Heart left ventricle (tissue), 16 donors: Measurements from ENCODE around the gene UGT2A1. TPM values are rescaled to one million over a fixed set of nuclear protein-coding genes. Genes with fewer than 3 reads are reported as not detected.

Experiments used
- ATAC-seq, 4 donors: fragments of 200-7000 bp; cut with Tn5 transposase; one replicate each; pipeline ENCODE4 v1.9.1; 2020 to 2022; ENCODE audit warnings: moderate library complexity in 4 of 4, mild to moderate bottlenecking in 3 of 4, moderate number of reproducible peaks in 1 of 4
- DNase-seq, 5 donors: peaks; one replicate each; pipeline ENCODE4 v3.0.0-alpha.2; 2020
- H3K27ac ChIP-seq, 12 donors: fragments of 200-600 bp; sonication (generic) in 4 of 12; one replicate each; pipeline versions ENCODE4 v1.5.0 to v1.8.0; 2016 to 2022; ENCODE audit warnings: mild to moderate bottlenecking in 2 of 12
- H3K27me3 ChIP-seq, 9 donors: fragments of 200-600 bp; sonication (generic) in 2 of 9; one replicate each; pipeline versions ENCODE4 v1.5.1 to v1.8.0; 2016 to 2022; ENCODE audit warnings: mild to moderate bottlenecking in 3 of 9
- H3K36me3 ChIP-seq, 9 donors: fragments of 200-600 bp; sonication (generic) in 2 of 9; one replicate each; pipeline versions ENCODE4 v1.5.0 to v1.8.0; 2018 to 2022; ENCODE audit warnings: mild to moderate bottlenecking in 2 of 9
- H3K4me1 ChIP-seq, 12 donors: fragments of 200-600 bp; sonication (generic) in 4 of 12; one replicate each; pipeline versions ENCODE4 v1.5.0 to v1.8.0; 2016 to 2022; ENCODE audit warnings: mild to moderate bottlenecking in 3 of 12
- H3K4me3 ChIP-seq, 12 donors: fragments of 200-600 bp; sonication (generic) in 4 of 12; one replicate each; pipeline versions ENCODE4 v1.5.0 to v1.8.0; 2017 to 2022; ENCODE audit warnings: mild to moderate bottlenecking in 9 of 12, moderate library complexity in 4 of 12
- H3K9me3 ChIP-seq, 12 donors: fragments of 200-600 bp; sonication (generic) in 4 of 12; one replicate each; pipeline versions ENCODE4 v1.5.0 to v1.8.0; 2016 to 2022; ENCODE audit warnings: mild to moderate bottlenecking in 1 of 12
- CTCF ChIP-seq, 12 donors: fragments of 200-600 bp; sonication (generic) in 4 of 12; IDR thresholded peaks; one replicate each; pipeline versions ENCODE4 v1.5.0 to v1.8.0; 2018 to 2022; ENCODE audit warnings: antibody characterized with exemption in 12 of 12, mild to moderate bottlenecking in 5 of 12
- POLR2A ChIP-seq, 2 donors: fragments of 450-650 bp; IDR thresholded peaks; one replicate each; pipeline ENCODE4 v1.6.1; 2017; ENCODE audit warnings: antibody characterized with exemption in 2 of 2, mild to moderate bottlenecking in 2 of 2, moderate library complexity in 2 of 2
- WGBS, 4 donors: extraction: QIAGEN DNeasy Blood & Tissue Kit in 2 of 4; methylation state at CpG; one replicate each; pipeline versions ENCODE4 v1.1.5 to v1.1.7; 2013 to 2018; 5-methylcytosine and 5-hydroxymethylcytosine counted together
- intact Hi-C, 10 donors: fragments of 100-400 bp; cut with DNase I; formaldehyde crosslinking; loops; one replicate each; pipeline versions ENCODE4 v1.11.1 to v1.14.2; 2022
- polyA plus RNA-seq, 2 donors: library from polyadenylated mRNA; stranded (reverse); fragments of 200-250 nt; gene quantifications; one replicate each; pipeline ENCODE4 v1.2.3, GENCODE V29; 2013
- total RNA-seq, 9 donors: library from RNA; depleted of rRNA in 2 of 9; stranded (reverse); fragments of >200 nt in 2 of 9; fragmentation: NEBNext Ultra II Directional in 3 of 9; extraction: Animal tissue kit (Norgen Biotek cat#: 25700) in 3 of 9; gene quantifications; one replicate each; pipeline versions ENCODE4 v1.1.0 to v1.2.4, GENCODE V29; 2016 to 2023
- donor health status: ischemic (EF 13 %, LVEDD 7.1; RV severe dilation, severe dysfunction).
- donor health status: healthy with polysubstance abuse.
- donor health status: DM: no; HTN: yes; CAD: no.
- donor health status: DM: no; HTN: no; CAD: no.
- donor health status: ischemic (EF 25% LVEDD 6.9; RV normal size, moderate dysfunction).
- donor health status: ischemic (EF 25% LVEDD 5.7; RV mildly dilated, moderate dysfunction).
- donor health status: healthy.
- donor health status: DM: yes; HTN: yes; CAD: no.
- donor health status: ischemic (EF 35%, LVEDD 5.7; RV mildly dilated, moderate dysfunction).
- donor health status: nonischemic (EF 11% LVEDD 7.7; RV severe dilation, severe dysfunction).
- donor health status: DM: yes; HTN: yes; CAD: no.
- donor health status: PGD.
- donor health status: ischemic (EF 29% LVEDD 5.4; RV normal size, mild dysfunction).
- donor health status: nonischemic (EF 23%, LVEDD 6.1; RV moderate dilation, normal function).

UGT2A1 gene
- total and polyA plus RNA-seq, 11 donors: not detected

GRCh38 chr4:69649207-69649606, 3.8 kb downstream of the UGT2A1 start:
- Histone ChIP-seq H3K4me1 (no peaks in the 10 kb centered on the region), H3K27me3 (no peaks in the 10 kb centered on the region), H3K9me3 (no peaks in the 10 kb centered on the region), H3K4me3 (no peak overlapping the region), H3K36me3 (no peaks in the 10 kb centered on the region), H3K27ac (no peak overlapping the region)
- intact Hi-C loops: no loop called here
- no peak for DNase-seq
- no peak for ATAC-seq
- 18 to 31% (median 24%) methylated on average over 1 of the region's 1 CpG for WGBS, 4 donors
- no peak for TF ChIP-seq CTCF (IDR thresholded peaks at IDR 0.05)
- no peak for TF ChIP-seq POLR2A (IDR thresholded peaks at IDR 0.05)

- intact Hi-C loops: no loop called here
Observed at GRCh38 chr4:69642961-69643360, 10.1 kb downstream of the UGT2A1 start.

GRCh38 chr4:69640289-69640688, 12.8 kb downstream of the UGT2A1 start:
- TF ChIP-seq CTCF (IDR thresholded peaks at IDR 0.05) (no peak), POLR2A (IDR thresholded peaks at IDR 0.05) (no peak)
- no peaks in the 10 kb centered on the region for H3K27me3 ChIP-seq
- no peaks in the 10 kb centered on the region for H3K36me3 ChIP-seq
- ATAC-seq (no peak), DNase-seq (no peak)
- no peak overlapping the region for H3K4me3 ChIP-seq
- H3K9me3 ChIP-seq: no peaks in the 10 kb centered on the region
- H3K4me1 ChIP-seq: no peaks in the 10 kb centered on the region
- WGBS, 4 donors: 70 to 97% (median 81%) methylated on average over 2 of the region's 2 CpGs
- no peak overlapping the region for H3K27ac ChIP-seq
- intact Hi-C loops: no loop called here

More at GRCh38 chr4:69642961-69643360, 10.1 kb downstream of the UGT2A1 start:
- Histone ChIP-seq H3K27ac (no peak overlapping the region), H3K36me3 (no peaks in the 10 kb centered on the region), H3K4me1 (no peaks in the 10 kb centered on the region), H3K27me3 (no peaks in the 10 kb centered on the region), H3K9me3 (no peaks in the 10 kb centered on the region), H3K4me3 (no peak overlapping the region)
- DNase-seq: no peak
- ATAC-seq: no peak
- WGBS, 4 donors: 66 to 81% (median 78%) methylated on average over 2 of the region's 2 CpGs
- TF ChIP-seq POLR2A (IDR thresholded peaks at IDR 0.05): no peak
- no peak for TF ChIP-seq CTCF (IDR thresholded peaks at IDR 0.05)

- WGBS, 4 donors: 87 to 93% (median 90%) methylated on average over 3 of the region's 3 CpGs
Observed at GRCh38 chr4:69639542-69639941, 13.5 kb downstream of the UGT2A1 start, which contains the start of gene UGT2A2. UGT2A2 (minus strand) TSS chr4:69639642; CDS start chr4:69639640, 2 bp downstream.

More at GRCh38 chr4:69639542-69639941, 13.5 kb downstream of the UGT2A1 start, which contains the start of gene UGT2A2:
- H3K4me1 ChIP-seq: no peaks in the 10 kb centered on the region
- H3K27ac ChIP-seq: no peak within 1 kb of the TSS
- no peaks in the 10 kb centered on the region for H3K9me3 ChIP-seq
- intact Hi-C loops: loop anchor here in 1 of 10 donors (10.0 kb wide), 1 partner anchor 595 kb away; no protein-coding TSS in a partner anchor
- no peak within 1 kb of the TSS for H3K4me3 ChIP-seq
- H3K36me3 ChIP-seq: no peaks in the 10 kb centered on the region
- TF ChIP-seq POLR2A (IDR thresholded peaks at IDR 0.05): no peak
- TF ChIP-seq CTCF (IDR thresholded peaks at IDR 0.05): no peak
- no peaks in the 10 kb centered on the region for H3K27me3 ChIP-seq
- ATAC-seq (no peak), DNase-seq (no peak)
